NCI-H1105 treated with DMSO at 0.1 percent for 48 hours (cell line): ENCODE results near the gene FREY1.

Experiments
- DNase-seq: peaks from one replicate; lab custom pipeline; 2025; lab: John Stamatoyannopoulos, UW

The FREY1 gene

DNA sequence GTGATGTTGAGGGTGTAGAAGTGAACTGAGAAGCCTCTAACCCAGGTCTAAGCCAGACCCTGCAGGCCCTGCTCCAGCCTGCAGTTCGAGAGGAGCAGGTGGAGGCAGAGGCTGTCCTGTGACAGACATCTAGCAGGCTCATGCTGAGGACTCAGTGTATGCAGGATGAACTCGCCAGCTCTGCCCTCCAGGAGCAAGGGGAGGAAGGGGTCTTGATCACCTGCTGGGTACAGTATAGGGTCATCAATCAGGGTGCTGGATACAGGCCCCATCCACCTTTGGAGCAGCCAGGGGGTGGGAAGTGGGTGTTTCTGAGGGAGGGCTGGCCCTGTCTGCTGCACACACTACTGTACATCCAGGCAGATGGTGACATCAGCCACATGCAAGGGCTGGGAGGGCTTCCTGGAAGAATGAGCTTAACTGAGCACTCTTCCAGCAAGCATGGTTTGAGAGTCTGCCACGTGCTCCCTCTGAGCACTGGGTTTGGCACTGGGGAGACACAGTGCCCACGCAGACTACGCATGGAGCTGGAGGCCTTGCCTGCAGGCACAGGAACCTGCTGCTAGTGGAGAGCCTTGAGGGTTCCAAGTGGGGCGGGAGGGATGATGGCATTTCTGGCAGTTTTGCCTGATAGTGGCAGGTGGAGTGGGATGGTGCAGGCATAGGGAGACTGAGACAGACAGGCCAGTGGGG, 12.4 kb downstream of the FREY1 start:
- DNase-seq, result no peak

DNA sequence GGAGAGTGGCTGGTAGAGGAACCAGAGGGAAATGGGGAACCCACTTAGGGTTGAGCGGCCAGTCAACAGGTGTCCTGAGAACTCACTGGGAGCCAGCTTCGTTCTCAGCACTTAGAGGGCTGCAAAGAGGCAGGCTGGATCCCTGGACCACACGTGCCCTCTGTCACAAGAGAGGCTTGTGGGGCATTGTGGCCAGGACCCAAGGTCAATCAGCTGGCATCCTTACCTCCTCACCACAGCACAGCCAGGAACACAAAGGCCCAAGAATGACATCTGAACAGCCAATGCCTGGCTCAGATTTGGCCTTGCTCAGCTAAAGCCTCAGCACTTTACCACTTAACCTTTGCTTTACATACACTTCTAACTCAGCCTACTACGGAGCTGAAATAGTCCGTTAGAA, 14.2 kb downstream of the FREY1 start:
- no peak for DNase-seq

DNA sequence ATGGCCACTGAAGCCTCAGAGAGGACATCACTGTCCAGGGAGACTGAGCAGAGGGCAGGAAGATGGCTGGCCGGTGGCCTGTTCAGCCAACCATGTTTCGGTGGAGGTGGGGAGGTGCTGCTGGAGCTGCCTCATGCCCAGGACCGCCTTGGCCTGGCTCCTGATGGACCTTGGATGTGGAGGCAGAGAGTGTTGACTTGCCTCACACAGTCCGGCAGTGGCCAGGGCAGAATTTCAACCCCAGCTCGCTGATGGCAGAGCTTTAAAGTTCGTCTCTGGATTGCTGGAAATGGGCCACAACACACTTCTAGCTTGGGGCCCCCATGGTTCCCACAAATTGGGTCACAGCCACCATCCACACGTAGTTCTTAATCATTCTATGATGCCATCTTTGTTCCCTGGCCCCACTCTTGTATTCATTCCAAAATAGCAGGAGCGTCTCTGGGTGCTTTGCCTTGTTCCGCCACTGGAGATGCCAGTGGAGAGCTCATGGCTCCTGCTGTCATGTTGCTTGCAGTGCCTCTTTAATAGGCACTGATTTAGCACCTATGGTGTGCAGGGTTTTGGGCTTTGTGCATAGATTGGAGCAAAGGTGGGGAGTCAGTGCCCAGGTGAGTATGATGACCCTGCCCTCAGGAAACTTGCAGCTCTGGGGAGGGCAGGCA, 16.1 kb downstream of the FREY1 start:
- no peak for DNase-seq

DNA sequence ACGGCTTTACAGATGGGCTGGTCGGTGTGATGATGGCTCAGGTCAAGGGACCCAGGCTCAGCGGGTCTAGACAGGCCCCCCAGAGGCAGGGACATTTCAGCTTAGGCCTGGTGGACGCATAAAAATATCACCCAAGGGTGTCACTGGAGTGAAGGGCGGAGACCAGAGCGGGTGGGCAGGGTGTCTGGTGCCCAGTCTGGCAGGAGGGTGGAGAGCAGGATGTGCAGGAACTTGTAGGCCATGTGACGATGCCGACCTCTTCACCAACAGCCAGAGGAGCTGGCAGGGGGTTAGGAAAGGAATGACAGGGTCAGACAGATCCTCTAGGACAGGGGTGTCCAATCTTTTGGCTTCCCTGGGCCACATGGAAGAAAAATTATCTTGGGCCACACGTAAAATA, 17.1 kb downstream of the FREY1 start:
- DNase-seq, result no peak

DNA sequence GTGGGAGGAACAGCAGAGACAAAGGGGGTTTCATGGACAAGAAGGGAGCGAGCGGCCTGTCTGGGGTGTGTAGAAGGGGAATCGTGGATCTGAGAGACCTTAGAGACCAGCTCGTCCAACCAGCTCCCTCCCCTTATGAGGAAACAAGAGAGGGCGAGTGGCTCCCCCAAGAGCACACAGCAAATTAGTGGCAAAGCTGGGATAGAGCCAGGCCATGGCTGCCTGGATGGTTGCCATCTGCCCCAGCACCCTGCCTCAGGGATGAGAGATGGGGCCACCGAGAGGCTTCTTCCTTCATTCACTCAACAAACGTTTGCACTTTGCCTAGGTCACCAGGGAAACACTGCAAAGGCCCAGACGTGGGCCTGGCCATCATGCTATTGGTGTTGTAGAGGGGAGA, 17.5 kb downstream of the FREY1 start:
- DNase-seq, result no peak

DNA sequence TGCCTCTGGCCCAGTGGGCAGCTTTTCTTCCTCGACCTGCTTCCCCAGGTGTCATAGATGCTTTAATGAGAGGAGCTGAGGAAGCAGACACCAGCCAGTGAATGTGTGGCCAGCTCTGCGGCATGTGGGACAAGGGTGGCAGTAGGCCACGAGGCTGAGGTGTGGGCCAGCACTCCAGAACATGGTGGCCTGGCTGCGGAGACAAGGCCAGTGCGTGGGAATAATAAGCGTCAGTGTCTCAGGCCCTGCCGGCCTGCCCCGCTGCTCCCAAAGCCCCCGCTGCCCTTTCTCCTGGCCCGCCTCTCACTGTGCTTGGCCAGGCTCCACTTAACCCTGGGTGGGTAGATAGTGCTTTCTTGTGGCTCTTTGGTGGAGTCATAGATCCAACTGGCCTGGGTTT, 19.5 kb downstream of the FREY1 start:
- DNase-seq, result no peak

DNA sequence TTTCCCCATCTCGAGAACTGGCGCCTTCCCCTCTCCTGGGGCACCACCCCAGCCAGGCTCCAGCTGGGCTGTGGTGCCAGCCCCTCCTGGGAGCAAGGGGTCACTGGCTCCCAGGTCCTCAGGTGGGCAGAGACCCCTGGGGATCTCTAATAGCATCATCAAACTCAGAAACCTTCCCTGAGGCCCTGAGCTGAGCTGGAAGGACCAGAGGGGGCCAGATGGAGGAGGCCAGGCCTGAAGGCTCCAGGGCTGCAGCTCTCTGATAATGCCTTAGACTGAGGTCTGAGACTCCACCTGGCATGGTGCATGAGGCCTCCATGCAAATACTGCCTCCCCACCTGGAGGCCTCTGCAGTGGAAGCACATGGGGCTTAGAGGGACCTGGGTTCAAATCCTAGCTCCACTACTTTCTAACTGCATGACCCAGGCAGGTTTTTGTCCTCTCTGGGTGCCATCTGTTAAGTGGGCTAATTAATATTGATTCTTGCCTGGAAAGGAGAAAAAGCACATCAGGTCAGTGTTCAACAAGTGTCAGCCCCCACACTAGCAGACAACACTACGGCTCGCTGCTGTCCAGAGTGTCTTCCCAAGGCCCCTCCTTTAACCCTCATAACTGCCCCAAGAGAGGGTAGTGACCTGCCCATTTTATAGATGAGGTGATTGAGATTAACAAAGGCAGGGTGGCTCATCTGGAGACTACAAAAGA, 20.1 kb downstream of the FREY1 start:
- no peak for DNase-seq

DNA sequence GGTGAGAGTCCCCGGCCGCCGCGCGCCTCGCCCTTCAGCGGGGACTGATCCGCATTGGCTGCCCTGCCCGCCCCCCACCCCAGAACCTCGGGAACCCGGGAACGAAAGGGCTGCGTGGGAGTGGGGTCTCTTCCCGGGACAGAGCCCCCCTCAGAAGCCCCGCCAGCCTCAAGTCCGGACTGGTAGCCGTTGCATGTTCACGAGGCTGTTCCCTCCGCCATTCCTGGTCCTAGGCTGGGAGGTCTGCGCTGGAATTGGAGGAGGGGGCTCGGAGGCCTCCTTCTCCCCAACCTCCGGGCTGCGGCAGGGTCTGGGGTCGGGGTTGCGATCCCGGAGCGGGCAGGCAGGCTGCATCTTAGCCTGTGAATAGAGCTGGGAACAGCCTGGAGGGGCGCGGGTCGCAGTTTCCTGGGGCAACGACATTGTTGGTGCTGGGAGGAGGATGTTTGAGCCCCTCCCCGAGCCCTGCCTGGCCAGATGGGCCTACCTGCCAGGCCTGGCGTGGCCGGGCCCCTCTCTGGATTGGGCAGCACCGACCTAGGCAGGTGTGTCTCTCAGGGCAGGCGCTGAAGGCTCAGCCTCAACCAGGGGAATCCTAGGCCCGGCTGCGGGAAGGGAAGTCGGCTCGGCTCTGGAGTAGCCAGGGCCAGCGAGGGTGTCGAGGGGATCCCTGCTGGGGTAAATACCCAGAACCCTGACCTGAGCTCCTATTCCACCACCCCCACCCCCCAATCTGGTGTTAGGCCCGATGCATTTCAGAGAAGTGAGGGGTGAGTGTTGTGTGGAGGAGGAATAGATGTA, 20.9 kb downstream of the FREY1 start:
- DNase-seq, result peak; percentile 20

DNA sequence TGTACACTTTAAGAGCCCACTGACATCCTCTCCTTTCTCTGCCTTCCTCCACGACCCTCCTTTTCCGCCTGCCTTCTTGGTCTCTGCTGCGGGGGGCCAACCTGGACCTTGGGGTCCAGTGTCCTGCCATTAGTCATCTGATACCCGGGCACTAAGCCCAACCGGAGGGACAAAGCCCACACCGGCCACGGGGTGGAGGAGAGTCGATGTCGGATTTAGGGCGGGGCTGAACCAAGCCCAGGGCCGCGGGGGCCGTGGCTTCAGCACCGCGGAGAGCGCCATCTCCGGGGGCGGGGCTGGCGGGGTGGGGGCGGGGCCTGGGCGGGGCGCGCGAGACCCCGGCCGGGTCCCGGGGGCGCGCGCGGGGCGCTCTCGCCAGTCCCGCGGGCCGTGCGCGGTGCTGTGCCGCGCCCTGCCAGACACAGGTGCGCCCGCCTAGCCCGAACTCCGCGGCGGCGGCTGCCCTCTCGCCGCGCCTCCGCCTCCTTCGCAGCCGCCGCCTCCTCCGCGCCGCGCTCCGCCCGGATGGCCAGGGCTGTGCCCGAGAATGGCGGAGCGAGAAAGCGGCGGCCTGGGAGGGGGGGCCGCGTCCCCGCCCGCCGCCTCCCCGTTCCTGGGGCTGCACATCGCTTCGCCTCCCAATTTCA, 21.7 kb downstream of the FREY1 start, which contains the start of gene MAPK8IP1:
Gene MAPK8IP1 (plus strand): TSS at position 378 of the 647 bp plus-strand sequence. CDS start 170 bp downstream, at position 548.
- peak; percentile 66 for DNase-seq

DNA sequence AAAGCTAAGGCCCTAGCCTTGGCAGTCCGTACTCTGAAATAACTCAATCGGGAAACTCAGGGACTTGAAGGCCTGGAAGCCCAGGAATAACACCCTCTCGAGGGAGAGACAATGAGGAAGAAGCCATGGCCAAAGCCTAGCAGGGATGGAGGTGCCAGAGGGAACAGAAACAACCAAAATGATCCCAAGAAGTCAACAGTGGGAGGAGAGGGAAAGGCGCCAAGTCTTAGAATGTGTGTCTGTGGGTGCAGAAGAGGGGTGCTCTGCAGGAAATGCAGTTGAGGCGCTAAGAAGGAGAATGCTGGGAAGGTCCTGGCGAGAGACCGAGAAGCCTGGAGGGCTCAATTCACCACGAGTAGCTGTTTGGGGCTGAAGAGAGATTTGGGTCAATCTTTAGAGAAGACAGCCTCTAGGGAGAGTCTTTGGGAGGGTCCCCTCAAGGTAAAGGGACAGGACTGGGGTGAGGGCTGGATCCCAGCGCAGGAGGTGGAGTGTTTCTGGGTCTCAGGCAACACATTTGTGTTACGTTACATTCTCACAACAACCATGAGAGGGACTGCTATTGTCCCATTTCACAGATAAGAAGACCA, 22.4 kb downstream of the FREY1 start:
- no peak for DNase-seq

DNA sequence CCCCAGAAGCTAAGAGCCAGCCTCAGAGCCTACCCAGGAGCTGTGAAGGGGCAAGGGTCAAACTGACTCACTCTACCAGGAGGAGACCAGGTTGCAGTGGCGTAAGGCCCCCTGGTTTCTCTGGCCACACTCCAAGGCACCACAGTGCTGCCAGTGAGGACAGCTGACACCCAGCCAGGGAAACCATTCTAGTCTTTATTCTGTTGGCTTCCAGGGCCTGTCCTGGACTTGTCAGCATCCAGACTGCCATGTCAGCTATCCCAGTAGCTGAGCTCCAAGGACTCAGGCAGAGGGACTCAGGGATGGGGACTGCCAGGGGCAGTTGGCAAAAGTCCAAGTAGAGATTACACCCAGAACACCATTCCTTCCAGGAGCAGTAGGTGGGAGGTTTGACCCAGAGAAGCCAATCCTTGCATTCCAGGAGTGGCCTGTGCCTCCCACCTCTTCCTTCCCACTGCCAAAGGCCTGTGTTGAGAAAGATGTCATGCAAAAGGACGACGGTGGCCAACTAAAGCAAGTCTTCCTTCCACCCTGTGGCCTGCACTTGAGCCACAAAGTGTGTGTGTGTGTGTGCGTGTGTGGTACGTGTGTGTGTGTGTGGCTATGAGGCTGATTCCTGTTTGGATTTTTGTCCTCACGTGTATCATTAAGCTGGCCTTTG, 25.2 kb downstream of the FREY1 start:
- DNase-seq, result peak; percentile 66

DNA sequence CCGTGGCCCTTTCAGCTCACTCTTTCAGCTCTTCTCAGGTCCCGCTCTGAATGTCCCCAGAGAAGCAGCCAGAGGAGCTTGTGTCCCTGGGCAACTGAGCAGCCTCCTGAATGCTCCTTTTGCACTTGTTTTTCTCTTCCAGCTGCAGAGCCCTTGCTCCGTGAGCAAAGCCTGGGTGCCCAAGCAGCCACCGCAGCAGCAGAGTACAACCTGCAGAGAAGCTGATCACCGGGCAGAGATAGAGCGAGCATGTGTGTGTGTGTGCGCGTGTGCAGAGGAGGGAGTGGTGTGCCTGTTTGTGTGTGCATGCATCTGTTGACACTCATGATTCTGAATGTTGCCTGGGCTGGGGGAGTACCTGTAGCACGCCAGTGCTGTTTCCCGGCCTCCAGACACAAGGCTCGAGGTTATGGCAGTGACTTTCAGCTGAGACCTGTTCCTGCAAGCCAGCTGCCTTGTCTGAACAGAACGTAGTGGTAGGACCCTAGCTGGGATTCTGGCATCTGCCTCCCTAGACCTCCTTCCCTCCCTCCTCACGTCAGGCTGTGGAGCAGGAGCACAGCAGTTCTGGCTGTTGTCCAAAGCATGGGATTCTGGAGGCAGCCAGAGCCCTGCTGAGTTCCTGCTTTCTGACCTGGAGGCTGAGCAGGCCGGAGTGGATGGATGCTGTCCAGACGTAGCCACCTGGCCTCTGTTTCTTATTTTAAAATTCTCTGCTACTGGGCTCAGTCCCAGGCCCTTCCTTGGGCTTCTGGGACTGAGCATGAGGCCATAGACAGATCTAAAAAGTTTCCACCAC, 26.1 kb downstream of the FREY1 start:
- no peak for DNase-seq

DNA sequence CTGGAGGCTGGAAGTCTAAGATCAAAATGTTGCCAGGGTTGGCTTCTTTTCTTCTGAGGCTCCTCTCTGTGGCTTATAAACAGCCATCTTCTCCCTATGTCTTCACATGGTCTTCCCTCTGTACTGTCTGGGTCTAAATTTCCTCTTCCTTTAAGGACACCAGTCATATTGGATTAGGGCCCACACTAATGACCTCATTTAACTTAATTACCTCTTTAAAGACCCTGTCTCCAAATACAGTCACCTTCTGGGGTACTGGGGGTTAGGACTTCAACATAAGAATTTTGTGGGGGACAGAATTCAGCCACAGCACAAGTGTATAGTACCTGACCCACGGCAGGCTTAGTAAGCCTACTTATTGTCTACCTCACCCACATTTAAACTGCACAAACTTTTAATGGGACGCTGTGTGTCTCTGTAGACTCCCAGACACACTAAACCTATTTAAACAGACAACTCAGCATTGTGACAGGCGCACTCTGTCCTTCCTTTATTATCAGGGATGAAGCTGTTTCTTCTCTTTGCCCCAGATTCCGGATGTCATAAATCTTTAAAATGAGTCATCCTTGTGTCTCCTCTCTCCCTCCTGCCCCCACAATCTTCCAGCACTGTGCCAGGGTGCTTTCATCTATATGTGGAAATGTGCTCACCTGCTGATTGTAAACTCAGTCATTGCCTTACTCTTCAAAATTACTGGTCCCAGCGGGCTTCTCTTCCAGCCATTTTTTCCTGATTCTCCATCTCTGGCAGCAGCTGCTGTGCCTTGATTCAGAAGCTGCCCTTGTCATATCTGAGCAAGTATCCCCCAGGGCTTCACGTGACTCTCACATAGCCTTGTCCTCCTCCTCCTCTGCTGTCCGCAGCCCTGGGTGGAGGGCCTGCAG, 27.0 kb downstream of the FREY1 start:
- DNase-seq, result no peak

DNA sequence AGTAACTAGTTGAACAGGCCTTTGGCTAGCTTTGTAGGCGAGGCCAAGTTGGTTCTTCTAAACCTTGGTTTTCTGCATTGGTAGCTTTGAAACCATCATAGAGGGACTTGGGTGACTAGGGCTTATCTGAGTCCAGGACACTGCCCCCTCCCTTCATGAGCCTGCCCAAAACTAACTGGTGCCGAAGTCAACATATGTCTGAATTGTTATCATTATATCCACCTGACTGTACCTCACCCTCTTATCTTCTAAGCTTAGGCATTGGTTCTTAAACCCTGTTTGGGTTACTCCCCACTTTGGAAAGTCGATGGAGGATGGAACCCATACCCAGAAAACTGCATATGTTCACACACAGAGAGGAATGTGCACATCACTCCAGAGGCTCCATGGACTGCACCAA, 29.2 kb downstream of the FREY1 start:
- no peak for DNase-seq

DNA sequence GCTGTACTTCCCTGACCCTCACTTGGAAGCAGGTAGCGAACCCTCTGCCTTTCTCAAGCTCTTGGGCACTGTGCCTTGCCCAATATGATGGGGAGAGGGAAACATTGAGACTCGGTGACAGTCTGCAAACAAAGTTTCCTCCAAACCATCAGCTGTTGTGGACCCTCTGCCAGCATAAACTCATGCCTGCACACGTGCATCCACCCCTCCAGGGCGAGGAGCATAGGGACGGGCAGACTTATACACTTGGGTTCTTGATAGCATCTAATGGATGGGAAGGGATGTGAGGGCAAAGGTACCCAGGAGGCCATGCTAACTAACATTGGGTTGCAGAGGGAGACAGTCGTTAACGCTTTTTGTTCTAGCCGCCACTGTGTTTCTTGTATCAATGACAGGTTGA, 29.9 kb downstream of the FREY1 start:
- no peak for DNase-seq

DNA sequence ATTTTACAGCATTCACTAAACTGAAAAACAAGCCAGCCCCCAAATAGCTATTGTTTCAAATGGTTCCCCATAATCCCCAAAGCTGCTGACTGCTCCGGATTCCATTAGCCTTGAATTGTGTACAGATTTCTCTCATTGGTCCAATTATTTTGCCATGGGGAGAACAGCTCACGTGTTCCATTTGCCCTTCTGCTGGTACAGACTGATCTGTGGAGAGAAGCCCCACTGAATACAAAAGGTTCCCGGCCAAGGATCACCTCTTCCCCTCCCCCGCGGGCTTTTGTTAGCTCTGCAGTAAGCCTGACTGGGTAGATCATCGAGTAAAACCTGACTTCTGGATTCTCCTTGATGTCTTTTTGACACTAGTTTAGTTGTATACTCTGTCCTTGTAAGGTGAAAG, 30.7 kb downstream of the FREY1 start:
- no peak for DNase-seq

DNA sequence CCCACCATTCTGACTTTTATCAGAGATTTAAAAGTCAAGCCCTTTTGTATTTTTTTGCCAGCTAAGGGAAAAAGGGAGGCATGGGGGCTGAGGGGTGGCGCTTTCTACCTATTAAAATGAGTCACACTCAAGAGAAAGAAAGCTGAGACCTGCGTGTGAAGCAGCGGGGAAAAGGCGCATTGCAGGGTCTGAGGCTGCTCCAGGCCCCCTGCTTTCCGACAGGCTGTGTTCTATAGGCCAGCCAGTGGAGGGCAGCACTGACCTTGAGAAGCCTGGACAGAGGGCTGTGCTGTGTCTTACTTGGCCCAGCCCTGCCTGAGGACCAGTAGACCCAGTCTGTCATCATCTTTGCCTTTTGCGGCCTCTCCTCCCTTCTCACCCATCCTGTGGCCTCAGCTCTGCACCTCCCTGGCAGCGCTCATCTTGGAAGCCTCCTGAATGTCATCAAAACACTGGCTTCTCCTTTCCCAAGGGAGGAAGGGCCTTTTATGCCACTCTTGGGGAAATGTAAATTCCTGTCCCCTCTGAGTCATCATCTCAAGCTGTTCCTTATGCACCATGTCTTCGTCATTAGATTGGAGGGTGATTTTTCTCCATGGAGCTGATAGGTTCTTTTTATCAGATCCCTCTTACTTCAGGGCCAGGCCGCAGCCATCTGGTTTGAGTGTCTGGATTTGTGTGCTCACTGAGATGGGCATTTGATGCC, 34.3 kb downstream of the FREY1 start:
- peak; percentile 57 for DNase-seq

DNA sequence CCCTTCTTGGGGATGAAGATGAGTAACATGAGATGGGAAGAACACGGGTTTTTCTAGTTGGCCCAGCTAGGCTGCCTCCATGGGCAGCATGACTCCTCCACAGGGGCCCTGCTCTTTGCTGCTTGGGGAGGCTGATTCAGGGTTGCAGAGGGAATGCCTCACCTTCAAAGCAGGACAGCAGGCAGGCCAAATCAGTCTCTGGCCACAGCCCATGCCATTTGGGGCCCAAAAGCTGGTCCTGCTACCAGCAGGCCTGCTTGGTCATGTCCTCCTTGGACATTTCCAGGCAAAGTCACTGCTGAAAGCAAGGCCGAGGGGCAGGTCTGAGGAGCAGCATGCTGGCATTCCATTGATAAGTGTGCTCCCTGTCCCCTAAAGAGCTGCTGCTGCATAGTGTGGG, 35.4 kb downstream of the FREY1 start:
- DNase-seq, result no peak
